Measurements from ENCODE around the gene PRRX2. TPM values are rescaled to one million over a fixed set of nuclear protein-coding genes. Genes with fewer than 3 reads are reported as not detected.

Gene PRRX2
- total RNA-seq (2022; extraction: Qiagen RNA extraction) = 3.5 to 8.8 TPM (median 7.8 TPM) in 5 replicates

DNA sequence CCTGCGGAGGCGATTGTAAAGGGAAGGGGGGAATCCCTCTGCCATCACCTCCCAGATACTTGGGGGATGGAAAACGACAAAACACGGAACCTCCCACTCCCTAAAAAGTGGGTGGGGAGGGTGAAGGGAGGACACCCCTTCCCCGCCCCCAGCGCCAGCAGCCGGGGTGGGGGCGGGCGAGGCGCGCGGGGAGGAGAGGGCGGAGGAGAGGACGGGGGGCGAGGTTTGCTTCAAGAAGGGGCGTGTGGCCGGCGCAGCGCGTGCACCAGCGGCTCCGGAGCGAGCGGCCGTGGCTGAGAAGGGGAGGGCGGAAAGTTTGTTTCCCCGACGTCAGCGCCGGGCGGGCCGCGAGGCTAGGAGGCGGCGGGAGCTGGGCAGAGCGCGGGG, at the start of gene PRRX2:
PRRX2 (plus strand) TSS at position 259 of the 387 bp plus-strand sequence. CDS start 221 bp downstream, outside the sequence.

DNA sequence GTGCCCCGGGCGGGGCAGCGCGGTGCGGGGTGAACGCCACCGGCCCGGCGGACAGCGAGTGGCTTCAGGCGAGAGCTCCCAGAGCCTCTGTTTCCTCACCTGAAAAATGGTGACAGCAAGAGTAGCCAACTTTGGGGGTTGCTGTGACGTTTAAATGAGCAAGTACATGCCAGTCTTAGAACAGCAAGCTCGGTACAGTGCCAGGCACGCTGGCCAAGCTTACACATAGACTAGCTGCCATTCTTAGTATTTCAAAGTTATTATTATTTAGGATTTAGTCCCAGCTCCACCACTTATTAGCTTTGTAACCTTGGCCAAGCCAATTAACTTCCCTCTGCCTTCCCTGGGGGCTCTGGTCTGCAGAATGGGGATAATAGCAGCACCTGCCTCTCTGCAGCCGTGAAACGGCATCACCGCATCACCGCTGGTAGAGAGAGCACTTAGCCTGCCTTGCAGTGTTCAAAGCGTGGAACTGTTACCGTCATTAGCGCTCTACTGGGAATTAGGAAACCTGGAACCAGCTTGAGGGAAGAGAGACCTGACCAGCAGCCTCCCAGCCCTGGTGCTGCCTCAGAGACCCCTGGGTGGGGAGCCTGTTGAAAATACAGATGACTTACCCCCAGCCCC, 44.7 kb upstream of the PRRX2 start, which contains the start of gene C9orf50:
C9orf50 (minus strand) TSS at position 433 of the 627 bp plus-strand sequence. CDS start 527 bp downstream, outside the sequence.

DNA sequence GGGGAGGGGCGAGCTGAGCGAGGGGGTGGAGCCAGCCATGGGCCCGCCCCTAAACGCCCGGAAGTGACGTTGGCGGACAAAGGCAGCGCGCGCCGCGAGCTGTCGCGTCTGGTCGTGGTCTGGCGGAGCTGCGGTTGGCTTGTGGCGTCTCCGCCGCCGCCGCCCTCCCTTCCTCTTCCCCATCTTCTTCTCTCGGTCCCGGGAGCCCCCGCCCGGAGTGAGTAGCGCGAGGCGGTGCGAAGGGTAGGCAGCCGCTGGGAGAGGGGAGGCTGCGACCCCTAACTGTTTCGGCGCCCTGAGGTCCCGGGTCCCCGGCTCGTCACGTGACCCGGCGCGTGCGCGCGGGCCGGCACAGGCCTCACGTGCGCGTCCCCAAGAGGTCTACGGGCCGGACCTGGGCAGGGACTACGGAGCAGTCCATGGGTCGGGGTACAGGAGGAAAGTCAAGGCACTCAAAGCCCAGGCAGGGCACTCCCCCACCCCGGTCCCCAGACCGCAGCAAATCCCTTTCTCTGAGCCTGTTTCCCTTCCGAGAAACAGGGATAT, 39.3 kb upstream of the PRRX2 start, which contains the start of gene NTMT1:
NTMT1 (plus strand) TSS at position 85 of the 546 bp plus-strand sequence. CDS start 6,541 bp downstream, outside the sequence.

DNA sequence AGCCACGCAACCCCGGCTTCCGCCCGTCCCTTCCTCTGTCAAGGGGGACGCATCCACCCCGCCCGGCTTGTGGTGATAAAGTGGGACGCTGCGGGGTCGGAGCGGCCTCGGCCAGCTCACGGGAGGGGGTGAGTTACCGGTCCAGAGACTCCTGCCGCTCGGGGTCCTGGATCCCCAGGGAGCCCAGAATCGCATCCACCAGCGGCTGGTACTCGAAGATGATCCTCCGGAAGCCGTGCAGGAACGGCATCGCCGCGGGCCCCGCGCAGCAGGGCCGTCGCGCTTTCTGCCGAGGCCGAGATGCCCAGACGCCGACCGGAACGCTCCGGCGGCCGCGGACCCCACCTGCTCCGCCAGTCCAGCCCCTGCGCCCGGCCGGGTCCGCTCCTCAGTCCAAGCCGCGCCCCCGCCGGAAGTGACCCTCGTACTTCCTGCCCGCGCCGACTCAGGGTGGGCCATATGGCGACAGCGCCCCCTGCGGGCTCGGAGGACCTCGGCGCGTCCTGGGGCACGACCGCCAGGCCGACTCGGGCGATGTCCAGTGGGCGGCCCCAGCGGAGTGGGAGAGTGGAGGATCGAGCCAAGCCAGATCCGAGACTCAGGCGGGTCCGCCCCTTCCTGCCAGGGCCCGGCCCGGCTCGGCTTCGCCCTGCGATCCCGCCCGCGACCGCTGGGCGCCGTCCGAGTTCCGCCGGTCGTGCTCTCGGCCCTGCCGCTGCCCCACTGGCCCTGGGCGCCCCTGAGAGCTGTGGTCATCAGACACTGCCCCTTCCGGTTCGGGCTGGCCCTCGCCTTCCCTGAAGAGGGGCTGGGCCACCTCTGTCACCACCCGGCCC, 23.5 kb upstream of the PRRX2 start, which contains the start of gene ASB6:
ASB6 (minus strand) TSS at position 402 of the 836 bp plus-strand sequence; CDS start at position 250, 152 bp downstream.

DNA sequence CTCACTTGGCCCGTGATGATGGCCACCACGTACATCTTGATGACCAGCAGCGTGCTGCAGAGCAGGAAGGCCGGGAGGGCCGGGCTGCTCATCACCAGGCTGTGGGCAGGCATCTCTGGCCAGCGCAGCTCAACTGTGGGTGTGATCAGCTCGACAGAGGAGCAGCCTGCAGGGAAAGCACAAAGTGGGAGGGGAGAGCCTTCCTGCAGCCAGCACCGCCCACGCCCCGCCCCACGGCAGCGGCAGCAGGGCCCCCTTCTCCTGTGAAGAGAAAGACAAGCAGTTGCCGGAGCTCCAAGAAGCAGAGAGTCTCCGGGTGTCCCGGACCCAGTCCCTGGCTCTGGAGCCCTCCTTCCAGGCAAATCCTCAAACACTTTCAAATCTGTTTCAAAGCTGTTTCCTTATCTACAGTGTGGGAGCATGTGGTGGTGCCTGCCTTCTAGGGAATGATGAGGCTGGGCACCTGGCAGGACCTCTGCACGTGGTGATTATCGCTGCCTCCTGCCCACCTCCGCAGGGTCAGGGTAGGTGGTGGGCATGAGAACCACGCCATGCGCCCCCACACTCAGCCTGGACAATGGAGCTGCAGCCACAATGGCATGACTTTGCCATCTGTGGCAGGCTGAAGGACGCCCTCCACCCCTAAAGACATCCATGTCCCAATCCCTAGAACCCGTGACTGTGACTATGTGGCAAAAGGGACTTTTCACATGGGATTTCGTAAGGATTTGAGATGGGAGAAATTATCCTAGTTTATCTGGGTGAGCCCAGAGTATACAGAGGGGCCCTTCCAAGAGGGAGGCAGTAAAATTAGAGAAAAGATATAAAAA, 87.7 kb downstream of the PRRX2 start, which contains the start of gene PTGES:
PTGES (minus strand) TSS at position 143 of the 830 bp plus-strand sequence; CDS start at position 113, 30 bp downstream.

Other genes starting within 250 kb of the PRRX2 start
- gene C9orf50, start 44.5 kb upstream of the PRRX2 start, total RNA-seq (2022; extraction: Qiagen RNA extraction) = 0.10 to 0.12 TPM in 2 of 5 replicates, not detected in the others
- 91.1 to 106 TPM (median 99.9 TPM) in 5 replicates for gene NTMT1, start 39.5 kb upstream of the PRRX2 start, total RNA-seq (2022; extraction: Qiagen RNA extraction)
- gene ASB6, start 23.5 kb upstream of the PRRX2 start, total RNA-seq (2022; extraction: Qiagen RNA extraction) = 18.0 to 25.5 TPM (median 24.7 TPM) in 5 replicates
- gene PTGES, start 87.4 kb downstream of the PRRX2 start, total RNA-seq (2022; extraction: Qiagen RNA extraction) = 113 to 139 TPM (median 120 TPM) in 5 replicates
- gene TOR1B, start 137.5 kb downstream of the PRRX2 start, total RNA-seq (2022; extraction: Qiagen RNA extraction) = 21.3 to 26.5 TPM (median 24.1 TPM) in 5 replicates
- gene TOR1A, start 158.5 kb downstream of the PRRX2 start, total RNA-seq (2022; extraction: Qiagen RNA extraction) = 59.5 to 64.3 TPM (median 63.5 TPM) in 5 replicates
- gene C9orf78, start 169.6 kb downstream of the PRRX2 start, total RNA-seq (2022; extraction: Qiagen RNA extraction) = 44.7 to 54.2 TPM (median 48.8 TPM) in 5 replicates
- 3.6 to 6.3 TPM (median 6.1 TPM) in 5 replicates for gene USP20, start 169.8 kb downstream of the PRRX2 start, total RNA-seq (2022; extraction: Qiagen RNA extraction)

Measured in A549 treated with CORT108297 at 1 μM for 4 hours (cell line).